ACHN (cell line): ENCODE data around the gene MARCHF9.
A peak's percentile ranks its signal among the peaks of the same experiment; 100 is the strongest.

Experiments
- DNase-seq: peaks from one replicate; pipeline ENCODE4 v3.0.0-alpha.2; 2015
- in situ Hi-C: cut with HindIII; loops from 2 replicates; pipeline ENCODE4 v1.10.0; 2017; ENCODE audit warnings: low sequenced_read_pairs, low pct_ligation_motif_present, low pct_unique_long_range_greater_than_20kb

The MARCHF9 gene

GRCh38 chr12:57779736-57780135, 24.8 kb downstream of the MARCHF9 start:
- in situ Hi-C loops: no loop called here
- no peak for DNase-seq

GRCh38 chr12:57780284-57780897, 25.5 kb downstream of the MARCHF9 start:
- in situ Hi-C loops: no loop called here
- no peak for DNase-seq

- in situ Hi-C loops: no loop called here
- no peak for DNase-seq
Measured at GRCh38 chr12:57781244-57781643, 26.3 kb downstream of the MARCHF9 start.

- in situ Hi-C loops: no loop called here
- no peak for DNase-seq
Measured at GRCh38 chr12:57781801-57782200, 26.9 kb downstream of the MARCHF9 start.

- in situ Hi-C loops: no loop called here
- DNase-seq: no peak
Measured at GRCh38 chr12:57782243-57782607, 27.3 kb downstream of the MARCHF9 start.

GRCh38 chr12:57782608-57783465, 27.9 kb downstream of the MARCHF9 start, which contains the start of gene TSFM:
TSFM (plus strand) TSS chr12:57782787; CDS start chr12:57782802, 15 bp downstream.
- in situ Hi-C loops: no loop called here
- DNase-seq: peak; percentile 98

GRCh38 chr12:57783466-57783801, 28.5 kb downstream of the MARCHF9 start:
- in situ Hi-C loops: no loop called here
- no peak for DNase-seq

- DNase-seq: no peak
- in situ Hi-C loops: no loop called here
Measured at GRCh38 chr12:57783861-57784260, 29.0 kb downstream of the MARCHF9 start.

- DNase-seq: no peak
- in situ Hi-C loops: no loop called here
Measured at GRCh38 chr12:57793920-57794319, 39.0 kb downstream of the MARCHF9 start.

- in situ Hi-C loops: no loop called here
- DNase-seq: no peak
Measured at GRCh38 chr12:57795354-57795753, 40.5 kb downstream of the MARCHF9 start.

GRCh38 chr12:57796996-57797395, 42.1 kb downstream of the MARCHF9 start:
- no peak for DNase-seq
- in situ Hi-C loops: no loop called here

GRCh38 chr12:57797933-57798332, 43.0 kb downstream of the MARCHF9 start:
- DNase-seq: no peak
- in situ Hi-C loops: no loop called here

- no peak for DNase-seq
- in situ Hi-C loops: no loop called here
Measured at GRCh38 chr12:57800965-57801364, 46.1 kb downstream of the MARCHF9 start.

GRCh38 chr12:57802607-57803006, 47.7 kb downstream of the MARCHF9 start:
- no peak for DNase-seq
- in situ Hi-C loops: no loop called here

GRCh38 chr12:57803319-57803893, 48.5 kb downstream of the MARCHF9 start:
- in situ Hi-C loops: no loop called here

GRCh38 chr12:57806677-57807076, 51.8 kb downstream of the MARCHF9 start:
- in situ Hi-C loops: no loop called here
- DNase-seq: no peak

More at GRCh38 chr12:57803319-57803893, 48.5 kb downstream of the MARCHF9 start:
- peak; percentile 66 for DNase-seq

- no peak for DNase-seq
- in situ Hi-C loops: no loop called here
Measured at GRCh38 chr12:57807285-57807684, 52.4 kb downstream of the MARCHF9 start.

- DNase-seq: no peak
- in situ Hi-C loops: no loop called here
Measured at GRCh38 chr12:57808351-57808750, 53.4 kb downstream of the MARCHF9 start.

- in situ Hi-C loops: no loop called here
- no peak for DNase-seq
Measured at GRCh38 chr12:57809425-57809824, 54.5 kb downstream of the MARCHF9 start.
